Peyer's patch (tissue), 4 donors: ENCODE measurements around the gene KCNMA1.

Experiments
- CTCF ChIP-seq, 6 experiments: fragments of 450-650 bp in 4 of 6; fragments of 200-600 bp in 2 of 6; sonication (generic) in 1 of 6; IDR thresholded peaks; one replicate each; pipeline ENCODE4 v1.5.1; 2017 to 2019; ENCODE audit warnings: antibody characterized with exemption in 6 of 6, mild to moderate bottlenecking in 3 of 6, moderate library complexity in 1 of 6
- POLR2A ChIP-seq, 2 donors: fragments of 450-650 bp; IDR thresholded peaks; one replicate each; pipeline ENCODE4 v1.5.1; 2017; ENCODE audit warnings: antibody characterized with exemption in 2 of 2, mild to moderate bottlenecking in 2 of 2, moderate library complexity in 2 of 2

GRCh38 chr10:77664008-77664407 lies 26.4 kb upstream of the KCNMA1 start:
- TF ChIP-seq CTCF (IDR thresholded peaks at IDR 0.05) (no peak), POLR2A (IDR thresholded peaks at IDR 0.05) (no peak)
